HEK293 (cell line): ENCODE data around the gene MYH13.

Experiments used
- CTCF ChIA-PET: fragments of 350-600 bp; formaldehyde crosslinking; extraction: SDS; loops from one replicate; lab custom pipeline; 2021; ENCODE audit warnings: antibody characterized with exemption; lab: Yijun Ruan, JAX
- POLR2A ChIA-PET: fragments of 300-600 bp; formaldehyde crosslinking; extraction: SDS; loops from one replicate; lab custom pipeline; 2020; ENCODE audit warnings: antibody characterized with exemption, inconsistent platforms; lab: Yijun Ruan, JAX
- H3K27ac ChIP-seq: fragments of 200-500 bp; sonication (Bioruptor generic); 2 replicates; pipeline ENCODE4 v1.5.1; 2014; ENCODE audit warnings: low read depth, low read length, control low read depth, inconsistent platforms; ENCODE audit errors: extremely low read depth
- H3K36me3 ChIP-seq, 2 experiments: fragments of 200-500 bp in 1 of 2; sonication (Bioruptor generic) in 1 of 2; 1 replicate in 1 of 2; 2 replicates in 1 of 2; pipeline ENCODE4 v1.5.1; 2014 to 2017; ENCODE audit warnings: inconsistent platforms in 2 of 2, low read length in 2 of 2; ENCODE audit not compliant: control insufficient read depth in 2 of 2, insufficient read depth in 1 of 2
- H3K4me1 ChIP-seq: fragments of 200-500 bp; sonication (Bioruptor generic); 2 replicates; pipeline ENCODE4 v1.5.1; 2014; ENCODE audit warnings: mild to moderate bottlenecking, low read length, inconsistent platforms; ENCODE audit not compliant: control insufficient read depth, insufficient read depth
- H3K4me3 ChIP-seq: 2 replicates; pipeline ENCODE4 v1.5.1; 2011; ENCODE audit warnings: low read depth, mild to moderate bottlenecking, control low read depth, low read length, moderate library complexity
- H3K9me3 ChIP-seq: fragments of 200-500 bp; sonication (Bioruptor generic); 2 replicates; pipeline ENCODE4 v1.5.1; 2014; ENCODE audit warnings: low read depth, low read length, inconsistent platforms; ENCODE audit not compliant: control insufficient read depth, insufficient read depth
- TF ChIP-seq, protein P1 (sequence below): fragments of 450-650 bp; formaldehyde crosslinking; conservative IDR thresholded peaks from 2 replicates; pipeline ENCODE4 v1.5.1; 2016; ENCODE audit warnings: low read depth, missing biosample characterization, missing genetic modification characterization
- TF ChIP-seq, protein P2 (sequence below): fragments of 450-650 bp; formaldehyde crosslinking; IDR thresholded peaks from 2 replicates; pipeline ENCODE4 v1.5.1; 2016; ENCODE audit warnings: missing biosample characterization, missing genetic modification characterization

MYH13 gene

DNA sequence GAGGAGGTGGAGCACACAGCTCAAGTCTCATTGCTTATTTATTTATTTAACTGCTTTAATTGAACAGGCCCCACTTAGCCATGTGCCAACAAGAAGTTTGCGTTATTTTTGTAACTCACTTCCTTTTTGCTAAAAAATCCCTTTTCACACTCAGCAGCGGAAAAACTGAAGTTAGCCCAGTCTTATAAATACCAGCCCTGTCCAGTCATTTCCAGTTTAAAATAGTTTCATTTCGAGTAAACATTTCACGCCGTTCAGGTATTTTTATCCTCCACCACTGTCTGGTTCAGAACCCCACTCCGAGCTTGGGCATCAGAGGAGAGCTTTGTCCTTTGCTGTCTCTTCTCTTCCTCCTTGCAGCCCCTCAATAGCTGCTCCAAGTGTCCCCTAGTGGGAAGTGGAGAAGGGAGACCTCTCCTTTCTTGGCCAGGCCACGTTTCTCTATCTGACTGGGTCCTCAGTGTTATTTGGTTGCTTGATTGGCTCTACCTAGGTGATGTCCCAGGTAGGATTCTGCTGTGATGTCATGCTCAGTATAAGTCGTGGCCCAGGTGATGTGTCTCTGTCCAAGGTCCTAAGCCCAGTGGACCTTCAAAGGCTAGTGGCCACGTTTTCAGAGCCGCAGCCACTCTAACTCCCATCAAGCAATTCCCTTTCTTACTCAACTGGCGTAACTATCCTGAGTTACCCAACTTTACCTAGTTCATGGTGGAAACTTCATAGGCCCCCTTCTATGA is 121.4 kb downstream of the MYH13 start:
- Histone ChIP-seq H3K4me3 (no peak overlapping the region), H3K4me1 (no peaks in the 10 kb centered on the region), H3K36me3 (no peaks in the 10 kb centered on the region), H3K9me3 (no peaks in the 10 kb centered on the region), H3K27ac (no peak overlapping the region)
- CTCF ChIA-PET = no interaction called here
- POLR2A ChIA-PET = no interaction called here
- TF ChIP-seq, protein P1, sequence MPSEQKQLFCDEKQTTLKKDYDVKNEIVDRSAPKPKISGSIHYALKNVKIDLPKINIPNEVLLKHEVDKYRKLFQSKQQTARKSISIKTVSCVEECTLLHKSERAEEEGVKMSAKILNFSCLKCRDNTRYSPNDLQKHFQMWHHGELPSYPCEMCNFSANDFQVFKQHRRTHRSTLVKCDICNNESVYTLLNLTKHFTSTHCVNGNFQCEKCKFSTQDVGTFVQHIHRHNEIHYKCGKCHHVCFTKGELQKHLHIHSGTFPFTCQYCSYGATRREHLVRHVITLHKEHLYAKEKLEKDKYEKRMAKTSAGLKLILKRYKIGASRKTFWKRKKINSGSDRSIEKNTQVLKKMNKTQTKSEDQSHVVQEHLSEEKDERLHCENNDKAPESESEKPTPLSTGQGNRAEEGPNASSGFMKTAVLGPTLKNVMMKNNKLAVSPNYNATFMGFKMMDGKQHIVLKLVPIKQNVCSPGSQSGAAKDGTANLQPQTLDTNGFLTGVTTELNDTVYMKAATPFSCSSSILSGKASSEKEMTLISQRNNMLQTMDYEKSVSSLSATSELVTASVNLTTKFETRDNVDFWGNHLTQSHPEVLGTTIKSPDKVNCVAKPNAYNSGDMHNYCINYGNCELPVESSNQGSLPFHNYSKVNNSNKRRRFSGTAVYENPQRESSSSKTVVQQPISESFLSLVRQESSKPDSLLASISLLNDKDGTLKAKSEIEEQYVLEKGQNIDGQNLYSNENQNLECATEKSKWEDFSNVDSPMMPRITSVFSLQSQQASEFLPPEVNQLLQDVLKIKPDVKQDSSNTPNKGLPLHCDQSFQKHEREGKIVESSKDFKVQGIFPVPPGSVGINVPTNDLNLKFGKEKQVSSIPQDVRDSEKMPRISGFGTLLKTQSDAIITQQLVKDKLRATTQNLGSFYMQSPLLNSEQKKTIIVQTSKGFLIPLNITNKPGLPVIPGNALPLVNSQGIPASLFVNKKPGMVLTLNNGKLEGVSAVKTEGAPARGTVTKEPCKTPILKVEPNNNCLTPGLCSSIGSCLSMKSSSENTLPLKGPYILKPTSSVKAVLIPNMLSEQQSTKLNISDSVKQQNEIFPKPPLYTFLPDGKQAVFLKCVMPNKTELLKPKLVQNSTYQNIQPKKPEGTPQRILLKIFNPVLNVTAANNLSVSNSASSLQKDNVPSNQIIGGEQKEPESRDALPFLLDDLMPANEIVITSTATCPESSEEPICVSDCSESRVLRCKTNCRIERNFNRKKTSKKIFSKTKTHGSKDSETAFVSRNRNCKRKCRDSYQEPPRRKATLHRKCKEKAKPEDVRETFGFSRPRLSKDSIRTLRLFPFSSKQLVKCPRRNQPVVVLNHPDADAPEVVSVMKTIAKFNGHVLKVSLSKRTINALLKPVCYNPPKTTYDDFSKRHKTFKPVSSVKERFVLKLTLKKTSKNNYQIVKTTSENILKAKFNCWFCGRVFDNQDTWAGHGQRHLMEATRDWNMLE (tag by site-specific recombination) = no peak
- TF ChIP-seq, protein P2, sequence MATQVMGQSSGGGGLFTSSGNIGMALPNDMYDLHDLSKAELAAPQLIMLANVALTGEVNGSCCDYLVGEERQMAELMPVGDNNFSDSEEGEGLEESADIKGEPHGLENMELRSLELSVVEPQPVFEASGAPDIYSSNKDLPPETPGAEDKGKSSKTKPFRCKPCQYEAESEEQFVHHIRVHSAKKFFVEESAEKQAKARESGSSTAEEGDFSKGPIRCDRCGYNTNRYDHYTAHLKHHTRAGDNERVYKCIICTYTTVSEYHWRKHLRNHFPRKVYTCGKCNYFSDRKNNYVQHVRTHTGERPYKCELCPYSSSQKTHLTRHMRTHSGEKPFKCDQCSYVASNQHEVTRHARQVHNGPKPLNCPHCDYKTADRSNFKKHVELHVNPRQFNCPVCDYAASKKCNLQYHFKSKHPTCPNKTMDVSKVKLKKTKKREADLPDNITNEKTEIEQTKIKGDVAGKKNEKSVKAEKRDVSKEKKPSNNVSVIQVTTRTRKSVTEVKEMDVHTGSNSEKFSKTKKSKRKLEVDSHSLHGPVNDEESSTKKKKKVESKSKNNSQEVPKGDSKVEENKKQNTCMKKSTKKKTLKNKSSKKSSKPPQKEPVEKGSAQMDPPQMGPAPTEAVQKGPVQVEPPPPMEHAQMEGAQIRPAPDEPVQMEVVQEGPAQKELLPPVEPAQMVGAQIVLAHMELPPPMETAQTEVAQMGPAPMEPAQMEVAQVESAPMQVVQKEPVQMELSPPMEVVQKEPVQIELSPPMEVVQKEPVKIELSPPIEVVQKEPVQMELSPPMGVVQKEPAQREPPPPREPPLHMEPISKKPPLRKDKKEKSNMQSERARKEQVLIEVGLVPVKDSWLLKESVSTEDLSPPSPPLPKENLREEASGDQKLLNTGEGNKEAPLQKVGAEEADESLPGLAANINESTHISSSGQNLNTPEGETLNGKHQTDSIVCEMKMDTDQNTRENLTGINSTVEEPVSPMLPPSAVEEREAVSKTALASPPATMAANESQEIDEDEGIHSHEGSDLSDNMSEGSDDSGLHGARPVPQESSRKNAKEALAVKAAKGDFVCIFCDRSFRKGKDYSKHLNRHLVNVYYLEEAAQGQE = peak; percentile 92
